Measurements from ENCODE around the gene ADARB2.

Gene ADARB2

DNA sequence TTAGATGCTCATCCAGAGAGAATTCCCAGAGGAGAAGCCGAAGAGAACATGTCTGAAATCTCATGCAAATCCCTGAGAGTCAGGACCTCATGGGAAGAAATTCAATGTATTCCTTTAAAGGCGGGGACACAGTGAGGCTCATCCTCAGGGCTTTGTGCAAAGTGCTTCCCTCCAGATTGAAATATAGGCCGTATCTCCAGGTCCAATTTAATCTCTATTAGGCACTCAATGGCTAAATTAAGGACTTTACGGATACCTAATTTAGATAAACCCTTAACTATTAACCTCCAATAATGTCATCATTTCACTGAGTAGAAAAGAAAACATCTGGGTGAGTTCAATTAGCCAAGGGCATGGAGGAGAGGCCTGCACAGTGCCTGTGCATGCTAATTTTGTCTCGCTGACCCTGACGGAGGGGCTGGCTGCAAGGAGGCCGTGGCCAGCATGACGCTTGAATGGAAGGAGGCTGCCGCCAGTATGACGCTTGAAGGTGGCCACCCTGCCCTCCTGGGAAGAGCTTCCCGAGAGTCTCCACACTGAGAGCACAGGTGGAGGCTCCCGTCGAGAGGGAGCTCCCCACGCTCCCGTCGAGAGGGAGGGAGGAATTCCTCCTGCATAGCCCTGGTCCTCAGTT, 287.6 kb downstream of the ADARB2 start:
- in situ Hi-C loops (cut with MboI; ENCODE audit: low sequenced_read_pairs, unreplicated experiment) = no loop called here

DNA sequence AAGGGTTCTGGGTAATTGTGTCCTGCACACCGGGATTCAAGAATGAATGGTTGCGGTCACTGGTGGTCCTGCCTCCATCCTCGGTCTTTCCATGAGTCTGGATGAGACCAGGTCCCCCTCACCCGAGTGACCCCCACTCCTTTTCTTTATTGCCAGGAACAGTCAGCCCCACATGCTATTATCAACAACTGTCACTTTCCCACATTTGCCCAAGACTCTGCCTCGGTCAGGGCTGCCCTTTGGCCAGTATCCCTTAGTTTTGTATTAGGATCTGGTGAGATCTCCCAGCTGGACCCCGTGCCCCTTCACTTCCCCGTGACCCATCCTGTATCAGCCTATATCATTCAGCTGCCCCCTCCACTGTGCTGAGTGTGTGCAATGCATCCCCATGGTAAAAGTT, 288.3 kb downstream of the ADARB2 start:
- TF ChIP-seq, protein P1, sequence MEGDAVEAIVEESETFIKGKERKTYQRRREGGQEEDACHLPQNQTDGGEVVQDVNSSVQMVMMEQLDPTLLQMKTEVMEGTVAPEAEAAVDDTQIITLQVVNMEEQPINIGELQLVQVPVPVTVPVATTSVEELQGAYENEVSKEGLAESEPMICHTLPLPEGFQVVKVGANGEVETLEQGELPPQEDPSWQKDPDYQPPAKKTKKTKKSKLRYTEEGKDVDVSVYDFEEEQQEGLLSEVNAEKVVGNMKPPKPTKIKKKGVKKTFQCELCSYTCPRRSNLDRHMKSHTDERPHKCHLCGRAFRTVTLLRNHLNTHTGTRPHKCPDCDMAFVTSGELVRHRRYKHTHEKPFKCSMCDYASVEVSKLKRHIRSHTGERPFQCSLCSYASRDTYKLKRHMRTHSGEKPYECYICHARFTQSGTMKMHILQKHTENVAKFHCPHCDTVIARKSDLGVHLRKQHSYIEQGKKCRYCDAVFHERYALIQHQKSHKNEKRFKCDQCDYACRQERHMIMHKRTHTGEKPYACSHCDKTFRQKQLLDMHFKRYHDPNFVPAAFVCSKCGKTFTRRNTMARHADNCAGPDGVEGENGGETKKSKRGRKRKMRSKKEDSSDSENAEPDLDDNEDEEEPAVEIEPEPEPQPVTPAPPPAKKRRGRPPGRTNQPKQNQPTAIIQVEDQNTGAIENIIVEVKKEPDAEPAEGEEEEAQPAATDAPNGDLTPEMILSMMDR (IDR thresholded peaks at IDR 0.05; ENCODE audit: borderline replicate concordance, control extremely low read depth, extremely low read depth, insufficient read depth, missing control alignments) = no peak
- in situ Hi-C loops (cut with MboI; ENCODE audit: low sequenced_read_pairs, unreplicated experiment) = no loop called here
- DNase-seq (ENCODE audit: low spot score) = no peak

More for the DNA sequence above, 287.6 kb downstream of the ADARB2 start:
- no peak for DNase-seq (ENCODE audit: low spot score)
- TF ChIP-seq, protein P1 (IDR thresholded peaks at IDR 0.05; ENCODE audit: borderline replicate concordance, control extremely low read depth, extremely low read depth, insufficient read depth, missing control alignments) = no peak

- in situ Hi-C loops (cut with MboI; ENCODE audit: low sequenced_read_pairs, unreplicated experiment) = no loop called here
- no peak for DNase-seq (ENCODE audit: low spot score)
Measured at GRCh38 chr10:1448252-1448930, 288.9 kb downstream of the ADARB2 start.

DNA sequence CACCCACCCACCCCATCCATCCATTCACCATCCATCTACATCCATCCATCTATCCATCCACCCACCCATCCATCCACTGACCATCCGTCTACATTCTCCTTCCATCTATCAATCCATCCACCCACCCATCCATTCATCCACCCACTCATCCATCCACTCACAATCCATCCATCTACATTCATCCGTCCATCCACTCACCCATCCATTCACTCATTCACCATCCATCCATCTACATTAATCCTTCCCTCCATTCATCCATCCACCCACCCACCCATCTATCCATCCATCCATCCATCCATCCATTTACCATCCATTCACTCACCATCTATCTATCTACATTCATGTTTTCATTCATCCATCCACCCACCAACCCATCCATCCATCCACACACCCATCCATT, 292.5 kb downstream of the ADARB2 start:
- in situ Hi-C loops (cut with MboI; ENCODE audit: low sequenced_read_pairs, unreplicated experiment) = no loop called here
- TF ChIP-seq, protein P1 (IDR thresholded peaks at IDR 0.05; ENCODE audit: borderline replicate concordance, control extremely low read depth, extremely low read depth, insufficient read depth, missing control alignments) = no peak
- no peak for DNase-seq (ENCODE audit: low spot score)

More at GRCh38 chr10:1448252-1448930, 288.9 kb downstream of the ADARB2 start:
- TF ChIP-seq, protein P1 (IDR thresholded peaks at IDR 0.05; ENCODE audit: borderline replicate concordance, control extremely low read depth, extremely low read depth, insufficient read depth, missing control alignments) = no peak

GRCh38 chr10:1440897-1441296, 296.4 kb downstream of the ADARB2 start:
- TF ChIP-seq, protein P1 (IDR thresholded peaks at IDR 0.05; ENCODE audit: borderline replicate concordance, control extremely low read depth, extremely low read depth, insufficient read depth, missing control alignments) = no peak
- no peak for DNase-seq (ENCODE audit: low spot score)
- in situ Hi-C loops (cut with MboI; ENCODE audit: low sequenced_read_pairs, unreplicated experiment) = no loop called here

- TF ChIP-seq, protein P1 (IDR thresholded peaks at IDR 0.05; ENCODE audit: borderline replicate concordance, control extremely low read depth, extremely low read depth, insufficient read depth, missing control alignments) = no peak
- in situ Hi-C loops (cut with MboI; ENCODE audit: low sequenced_read_pairs, unreplicated experiment) = no loop called here
- DNase-seq (ENCODE audit: low spot score) = no peak
Measured at GRCh38 chr10:1434912-1435692, 302.2 kb downstream of the ADARB2 start.

Measured in GM13976 (cell line).